CD4-positive, alpha-beta memory T cell (primary cell): ENCODE measurements around the gene SMIM1. TPM values are rescaled to one million over a fixed set of nuclear protein-coding genes. Genes with fewer than 3 reads are reported as not detected.
"Not testable (repeated sequence)": the region's sequence is repeated elsewhere in the genome, so short reads cannot be mapped to it uniquely, and the experiment has no call there.

Experiments
- CTCF ChIA-PET: fragments of 350-600 bp; sonication (Branson Sonifier 250); formaldehyde crosslinking; loops from one replicate; lab custom pipeline; 2021; ENCODE audit warnings: inconsistent platforms; ENCODE audit not compliant: partially characterized antibody; lab: Charles Lee
- POLR2A ChIA-PET: fragments of 350-600 bp; sonication (Branson Sonifier 250); formaldehyde crosslinking; loops from one replicate; lab custom pipeline; 2021; ENCODE audit not compliant: partially characterized antibody; lab: Charles Lee
- DNase-seq, 5 donors: peaks; one replicate each; pipeline versions ENCODE4 v3.0.0 to v3.0.0-alpha.2; 2020 to 2022; ENCODE audit warnings: mixed read lengths in 1 of 5
- H3K27ac ChIP-seq: one replicate; pipeline ENCODE4 v1.7.0; 2013; ENCODE audit warnings: low read depth, low read length
- H3K27me3 ChIP-seq: 2 replicates; pipeline ENCODE4 v1.7.0; 2013; ENCODE audit warnings: mild to moderate bottlenecking, low read length, moderate library complexity; ENCODE audit not compliant: insufficient read depth
- H3K36me3 ChIP-seq: 2 replicates; pipeline ENCODE4 v1.7.0; 2013; ENCODE audit warnings: mild to moderate bottlenecking, low read length, moderate library complexity; ENCODE audit not compliant: insufficient read depth
- H3K4me1 ChIP-seq: 2 replicates; pipeline ENCODE4 v1.7.0; 2013; ENCODE audit warnings: mild to moderate bottlenecking, low read length, moderate library complexity; ENCODE audit not compliant: insufficient read depth
- H3K4me3 ChIP-seq, 2 donors: one replicate each; pipeline ENCODE4 v1.7.0; 2013; ENCODE audit warnings: low read length in 2 of 2, mild to moderate bottlenecking in 1 of 2
- H3K9me3 ChIP-seq, 2 donors: one replicate each; pipeline ENCODE4 v1.7.0; 2013; ENCODE audit warnings: low read length in 2 of 2, control low read depth in 1 of 2; ENCODE audit not compliant: control insufficient read depth in 1 of 2
- H3K27ac Mint-ChIP-seq, 7 donors: one replicate each; pipeline ENCODE4 v1.8.0; 2020 to 2021; ENCODE audit warnings: mixed read lengths in 7 of 7, mild to moderate bottlenecking in 6 of 7, inconsistent platforms in 3 of 7, moderate library complexity in 3 of 7
- H3K27me3 Mint-ChIP-seq, 2 donors: one replicate each; pipeline ENCODE4 v1.8.0; 2020 to 2021; ENCODE audit warnings: mixed read lengths in 2 of 2
- H3K36me3 Mint-ChIP-seq, 2 donors: one replicate each; pipeline ENCODE4 v1.8.0; 2020 to 2021; ENCODE audit warnings: mixed read lengths in 2 of 2, inconsistent platforms in 1 of 2, mild to moderate bottlenecking in 1 of 2
- H3K4me1 Mint-ChIP-seq, 4 donors: one replicate each; pipeline ENCODE4 v1.8.0; 2020 to 2021; ENCODE audit warnings: mixed read lengths in 4 of 4, mild to moderate bottlenecking in 1 of 4
- H3K4me3 Mint-ChIP-seq, 8 donors: one replicate each; pipeline ENCODE4 v1.8.0; 2020 to 2021; ENCODE audit warnings: mixed read lengths in 8 of 8, mild to moderate bottlenecking in 7 of 8, moderate library complexity in 6 of 8, inconsistent platforms in 3 of 8
- H3K9me3 Mint-ChIP-seq, 8 donors: one replicate each; pipeline ENCODE4 v1.8.0; 2020 to 2021; ENCODE audit warnings: mixed read lengths in 8 of 8, mild to moderate bottlenecking in 5 of 8, inconsistent platforms in 3 of 8, moderate library complexity in 1 of 8
- intact Hi-C: fragments of 100-400 bp; cut with micrococcal nuclease; formaldehyde crosslinking; loops from one replicate; pipeline ENCODE4 v1.15.1; 2023
- polyA plus RNA-seq, 2 donors: library from polyadenylated mRNA; unstranded; fragments of 300-500 nt; fragmentation: Illumina TruSeq; gene quantifications; one replicate each; pipeline ENCODE4 v1.2.3, GENCODE V29; 2021
- total RNA-seq, 2 experiments: library from RNA; stranded (reverse); gene quantifications; one replicate each; pipeline ENCODE4 v1.2.3, GENCODE V29; 2021

SMIM1 gene
- total and polyA plus RNA-seq, 4 experiments from 2014 or later: 0.52 to 4.7 (median 2.3) TPM

- Histone ChIP-seq H3K27me3 (no peaks in the 10 kb centered on the region), H3K4me1 (peaks cover 55% of the 10 kb centered on the region), H3K36me3 (peaks cover 13% of the 10 kb centered on the region), H3K27ac (no peak overlapping the region), H3K9me3 (no peaks in the 10 kb centered on the region), H3K4me3 (no peak overlapping the region)
- POLR2A ChIA-PET: no interaction called here
- peaks cover 20 to 73% (median 36%) of the 10 kb centered on the region in 4 donors for H3K4me1 Mint-ChIP-seq
- intact Hi-C loops: no loop called here
- H3K27ac Mint-ChIP-seq: no peak overlapping the region
- no peaks in the 10 kb centered on the region for H3K27me3 Mint-ChIP-seq
- peaks cover 3 to 30% of the 10 kb centered on the region in 2 donors for H3K36me3 Mint-ChIP-seq
- H3K4me3 Mint-ChIP-seq: no peak overlapping the region
- no peak for DNase-seq
- peaks cover 0 to 2% (median 0%) of the 10 kb centered on the region in 8 donors for H3K9me3 Mint-ChIP-seq
- CTCF ChIA-PET: no interaction called here
Observed at GRCh38 chr1:3790952-3791351, 18.4 kb downstream of the SMIM1 start.

- Mint-ChIP-seq H3K4me1 (peaks cover 20 to 55% (median 30%) of the 10 kb centered on the region in 4 donors), H3K4me3 (peak overlapping the region; percentile 80 to 91 (median 88))
Observed at GRCh38 chr1:3795453-3796214, 23.1 kb downstream of the SMIM1 start.

GRCh38 chr1:3796215-3797061 lies 23.9 kb downstream of the SMIM1 start, which contains the start of gene LRRC47:
Gene LRRC47, minus strand, starts transcription at chr1:3796498. Its CDS starts 22 bp downstream, at chr1:3796476.
- intact Hi-C loops: loop anchor here (1.0 kb wide), 4 partner anchors 49 to 146 kb away; partner anchors contain the start of genes C1orf174, CEP104, DFFB and WRAP73
- ChIA-PET CTCF (interaction anchor here (1.0 to 1.5 kb wide), 2 partner anchors 9 to 11 kb away, joined by 3 to 4 read pairs; no protein-coding TSS in a partner anchor), POLR2A (interaction anchor here (0.7 to 2.0 kb wide), 11 partner anchors 9 to 172 kb away, joined by 3 to 18 read pairs (median 3); partner anchors contain the start of genes C1orf174, CEP104, DFFB and TPRG1L)

More at GRCh38 chr1:3795453-3796214, 23.1 kb downstream of the SMIM1 start:
- DNase-seq: peak in 1 of 5 donors; percentile 14
- ChIA-PET CTCF (interaction anchor here (1.0 kb wide), 1 partner anchor 8 kb away, joined by 3 read pairs; no protein-coding TSS in a partner anchor), POLR2A (interaction anchor here (0.7 to 2.0 kb wide), 9 partner anchors 8 to 171 kb away, joined by 3 to 18 read pairs (median 4); partner anchors contain the start of genes C1orf174, CEP104, DFFB and TPRG1L)
- Histone ChIP-seq H3K4me3 (peak overlapping the region; percentile 2 to 65), H3K36me3 (no peaks in the 10 kb centered on the region), H3K4me1 (peaks cover 41% of the 10 kb centered on the region), H3K9me3 (no peaks in the 10 kb centered on the region), H3K27ac (peak overlapping the region; percentile 59), H3K27me3 (no peaks in the 10 kb centered on the region)
- Mint-ChIP-seq H3K36me3 (peaks cover 0 to 20% of the 10 kb centered on the region in 2 donors), H3K27ac (peak overlapping the region; percentile 25 to 81 (median 59)), H3K27me3 (peaks cover 0 to 6% of the 10 kb centered on the region in 2 donors), H3K9me3 (peaks cover 0 to 5% (median 0%) of the 10 kb centered on the region in 8 donors)
- intact Hi-C loops: loop anchor here (1.0 kb wide), 4 partner anchors 48 to 145 kb away; partner anchors contain the start of genes C1orf174, CEP104, DFFB and WRAP73

GRCh38 chr1:3799976-3800685 lies 27.6 kb downstream of the SMIM1 start:
- intact Hi-C loops: no loop called here
- Histone ChIP-seq H3K4me3 (no peak overlapping the region), H3K4me1 (peaks cover 14% of the 10 kb centered on the region), H3K9me3 (no peaks in the 10 kb centered on the region), H3K27me3 (no peaks in the 10 kb centered on the region), H3K36me3 (no peaks in the 10 kb centered on the region), H3K27ac (no peak overlapping the region)
- DNase-seq: no peak
- ChIA-PET CTCF (interaction anchor here (1.0 kb wide), 1 partner anchor 24 kb away, joined by 3 read pairs; no protein-coding TSS in a partner anchor), POLR2A (no interaction called here)
- H3K36me3 Mint-ChIP-seq: peaks cover 0 to 8% of the 10 kb centered on the region in 2 donors
- H3K27me3 Mint-ChIP-seq: peaks cover 7 to 18% of the 10 kb centered on the region in 2 donors
- peak overlapping the region in 1 of 7 donors; percentile 66 for H3K27ac Mint-ChIP-seq
- peaks cover 0 to 5% (median 0%) of the 10 kb centered on the region in 8 donors for H3K9me3 Mint-ChIP-seq
- H3K4me3 Mint-ChIP-seq: peak overlapping the region in 1 of 8 donors; percentile 25
- H3K4me1 Mint-ChIP-seq: peaks cover 15 to 22% (median 19%) of the 10 kb centered on the region in 4 donors

More at GRCh38 chr1:3796215-3797061, 23.9 kb downstream of the SMIM1 start, which contains the start of gene LRRC47:
- peak within 1 kb of the TSS; percentile 80 to 98 (median 96) for H3K27ac Mint-ChIP-seq
- H3K9me3 Mint-ChIP-seq: peaks cover 0 to 5% (median 0%) of the 10 kb centered on the region in 8 donors
- H3K4me1 ChIP-seq: peaks cover 41% of the 10 kb centered on the region
- H3K36me3 ChIP-seq: no peaks in the 10 kb centered on the region
- H3K4me3 ChIP-seq: peak within 1 kb of the TSS; percentile 62 to 65
- peak; percentile 94 to 95 (median 94) for DNase-seq
- peaks cover 0 to 9% of the 10 kb centered on the region in 2 donors for H3K27me3 Mint-ChIP-seq
- peak within 1 kb of the TSS; percentile 59 for H3K27ac ChIP-seq
- H3K27me3 ChIP-seq: no peaks in the 10 kb centered on the region
- H3K4me1 Mint-ChIP-seq: peaks cover 23 to 57% (median 34%) of the 10 kb centered on the region in 4 donors
- H3K4me3 Mint-ChIP-seq: peak within 1 kb of the TSS; percentile 93 to 99 (median 94)
- no peaks in the 10 kb centered on the region for H3K9me3 ChIP-seq
- peaks cover 0 to 20% of the 10 kb centered on the region in 2 donors for H3K36me3 Mint-ChIP-seq

- intact Hi-C loops, H3K4me1 ChIP-seq, H3K36me3 Mint-ChIP-seq, POLR2A ChIA-PET, H3K9me3 ChIP-seq, DNase-seq, H3K9me3 Mint-ChIP-seq, H3K27ac ChIP-seq, H3K4me3 Mint-ChIP-seq, H3K4me3 ChIP-seq, H3K36me3 ChIP-seq, H3K27me3 ChIP-seq: not testable (repeated sequence)
- H3K27ac Mint-ChIP-seq: peak overlapping the region in 2 of 7 donors; percentile 54 to 59
- peaks cover 12 to 17% (median 15%) of the 10 kb centered on the region in 4 donors for H3K4me1 Mint-ChIP-seq
- H3K27me3 Mint-ChIP-seq: peaks cover 7 to 22% of the 10 kb centered on the region in 2 donors
- CTCF ChIA-PET: interaction anchor here (1.0 to 1.4 kb wide), 3 partner anchors 25 to 68 kb away, joined by 3 read pairs; no protein-coding TSS in a partner anchor
Observed at GRCh38 chr1:3800795-3801194, 28.2 kb downstream of the SMIM1 start.
